AG10803 (cell line): ENCODE results near the gene FGF7.
A peak's percentile ranks its signal among the peaks of the same experiment; 100 is the strongest.
"Not testable (repeated sequence)": the region's sequence is repeated elsewhere in the genome, so short reads cannot be mapped to it uniquely, and the experiment has no call there.

Experiments used
- DNase-seq: peaks from one replicate; pipeline ENCODE4 v3.0.0; 2010; ENCODE audit warnings: low read depth
- H3K4me3 ChIP-seq: 2 replicates; pipeline ENCODE4 v1.5.1; 2011; ENCODE audit warnings: mild to moderate bottlenecking, low read length, control low read depth
- CTCF ChIP-seq: conservative IDR thresholded peaks from 2 replicates; pipeline ENCODE4 v1.5.1; 2011; ENCODE audit warnings: mild to moderate bottlenecking, low read length, control low read depth, inconsistent platforms

FGF7 gene

GRCh38 chr15:49423021-49423420, at the start of gene FGF7:
FGF7 (plus strand) TSS chr15:49423242; CDS start chr15:49424298, 1,056 bp downstream.
- peak; percentile 57 for TF ChIP-seq CTCF
- DNase-seq: peak; percentile 96
- peak within 1 kb of the TSS; percentile 78 for H3K4me3 ChIP-seq

- DNase-seq: no peak
- H3K4me3 ChIP-seq: no peak overlapping the region
- no peak for TF ChIP-seq CTCF
Observed at GRCh38 chr15:49379996-49380395, 43.0 kb upstream of the FGF7 start.

GRCh38 chr15:49380912-49381311, 42.1 kb upstream of the FGF7 start:
- no peak overlapping the region for H3K4me3 ChIP-seq
- no peak for TF ChIP-seq CTCF
- DNase-seq: no peak

GRCh38 chr15:49382394-49382793, 40.6 kb upstream of the FGF7 start:
- TF ChIP-seq CTCF: no peak
- H3K4me3 ChIP-seq: no peak overlapping the region
- DNase-seq: no peak

GRCh38 chr15:49383266-49383665, 39.8 kb upstream of the FGF7 start:
- TF ChIP-seq CTCF: no peak
- DNase-seq: peak; percentile 33

GRCh38 chr15:49387471-49387870, 35.6 kb upstream of the FGF7 start:
- no peak for TF ChIP-seq CTCF
- H3K4me3 ChIP-seq: no peak overlapping the region

More at GRCh38 chr15:49383266-49383665, 39.8 kb upstream of the FGF7 start:
- no peak overlapping the region for H3K4me3 ChIP-seq

GRCh38 chr15:49402515-49403296, 20.3 kb upstream of the FGF7 start:
- DNase-seq, H3K4me3 ChIP-seq: not testable (repeated sequence)

More at GRCh38 chr15:49387471-49387870, 35.6 kb upstream of the FGF7 start:
- no peak for DNase-seq
